H1 (cell line): ENCODE measurements around the gene HAPLN3. TPM values are rescaled to one million over a fixed set of nuclear protein-coding genes. Genes with fewer than 3 reads are reported as not detected.

Experiments
- ASH2L ChIP-seq: fragments of 200-600, 300-600 bp; sonication (generic); IDR thresholded peaks from one replicate; pipeline ENCODE4 v1.7.1; 2017; ENCODE audit warnings: low read length
- CREB1 ChIP-seq: IDR thresholded peaks from 2 replicates; pipeline ENCODE4 v1.6.1; 2012; ENCODE audit warnings: inconsistent platforms
- CTBP2 ChIP-seq: IDR thresholded peaks from 2 replicates; pipeline ENCODE4 v1.7.0; 2011; ENCODE audit warnings: borderline replicate concordance, mild to moderate bottlenecking, moderate library complexity, mixed read lengths, low read length; ENCODE audit not compliant: insufficient read depth, insufficient read length
- HDAC2 ChIP-seq, 2 experiments: fragments of 300-600 bp in 1 of 2; sonication (generic) in 1 of 2; IDR thresholded peaks; 2 replicates each; pipeline ENCODE4 v1.6.1; 2011 to 2012; ENCODE audit warnings: low read depth in 2 of 2, low read length in 2 of 2, mild to moderate bottlenecking in 2 of 2, moderate library complexity in 2 of 2, borderline replicate concordance in 1 of 2, inconsistent platforms in 1 of 2
- POLR2A ChIP-seq, 2 experiments: IDR thresholded peaks; 1 replicate in 1 of 2; 2 replicates in 1 of 2; pipeline ENCODE4 v1.6.1; 2011; ENCODE audit warnings: low read depth in 2 of 2, low read length in 2 of 2, mild to moderate bottlenecking in 2 of 2; ENCODE audit errors: control extremely low read depth in 1 of 2
- RFX5 ChIP-seq: IDR thresholded peaks from 2 replicates; pipeline ENCODE4 v1.6.1; 2011; ENCODE audit warnings: low read depth, low read length, improper control_type of control experiment, borderline replicate concordance
- SIX5 ChIP-seq: IDR thresholded peaks from 2 replicates; pipeline ENCODE4 v1.6.1; 2011; ENCODE audit warnings: mild to moderate bottlenecking, low read depth, low read length
- YY1 ChIP-seq: IDR thresholded peaks from 2 replicates; pipeline ENCODE4 v1.6.1; 2011; ENCODE audit warnings: low read depth, mild to moderate bottlenecking, low read length
- polyA plus RNA-seq, 7 experiments: library from polyadenylated mRNA; depleted of rRNA in 3 of 7; stranded (reverse) in 5 of 7; unstranded in 2 of 7; fragments of >200 nt in 5 of 7; fragments of 200-250 nt in 2 of 7; gene quantifications; 1 replicate in 5 of 7; 2 replicates in 1 of 7; 4 replicates in 1 of 7; pipeline versions ENCODE4 v1.2.1 to v1.2.3, GENCODE V29; 2011 to 2013; ENCODE audit warnings: missing spikeins in 2 of 7, mixed read lengths in 2 of 7
- total RNA-seq: library from RNA; stranded (reverse); fragmentation: NEBNext Ultra II Directional; extraction: Animal tissue kit (Norgen Biotek cat#: 25700); gene quantifications from 2 replicates; pipeline ENCODE4 v1.2.1, GENCODE V29; 2021

The HAPLN3 gene
- total and polyA plus RNA-seq, 2 of the 8 experiments (the other 6 are each of a cell fraction or from before 2014, with no cell fraction given): 76.2 to 79.7 TPM

DNA sequence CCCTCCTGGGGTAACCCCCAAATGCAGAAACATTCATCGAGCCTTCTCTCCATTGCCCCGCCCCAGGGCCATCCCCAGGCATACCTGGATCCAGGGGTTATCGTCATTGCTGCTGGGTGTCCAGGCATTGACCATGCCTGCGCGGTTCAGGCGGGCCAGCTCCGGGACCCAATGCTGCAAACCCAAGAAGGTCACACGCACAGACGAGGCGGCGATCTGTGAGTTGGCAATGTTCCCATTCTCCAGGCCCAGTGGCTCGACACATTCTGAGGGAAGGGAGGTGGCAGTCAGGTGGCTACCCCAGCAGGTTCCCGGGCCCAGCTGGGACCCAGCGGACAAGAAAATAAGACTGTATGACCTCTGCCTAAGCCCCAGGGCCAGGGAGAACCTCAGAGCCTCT lies 11.8 kb upstream of the HAPLN3 start (continued):
- TF ChIP-seq CTBP2 (no peak), POLR2A (IDR thresholded peaks at IDR 0.05; ENCODE audit: control extremely low read depth in 1 of 2, low read depth in 2 of 2, low read length in 2 of 2) (no peak), SIX5 (no peak), CREB1 (no peak), RFX5 (no peak), HDAC2 (IDR thresholded peaks at IDR 0.05; ENCODE audit: borderline replicate concordance in 1 of 2, low read depth in 2 of 2, low read length in 2 of 2) (no peak), YY1 (no peak), ASH2L (no peak)
